Astrocyte (in vitro differentiated cells and primary cell): ENCODE measurements around the gene APBB2. TPM values are rescaled to one million over a fixed set of nuclear protein-coding genes. Genes with fewer than 3 reads are reported as not detected.

ENCODE experiments used
- DNase-seq: peaks from one replicate; pipeline ENCODE4 v3.0.0-alpha.2; 2010; ENCODE audit warnings: low read depth
- FAIRE-seq: peaks from 2 replicates; lab custom pipeline; 2011; peaks lifted over from hg19 to GRCh38; lab: Jason Lieb, UNC
- H2AFZ ChIP-seq: 2 replicates; pipeline ENCODE4 v1.6.0; 2012; ENCODE audit warnings: low read depth, low read length, inconsistent platforms
- H3K27ac ChIP-seq: 2 replicates; pipeline ENCODE4 v1.5.1; 2011; ENCODE audit warnings: low read depth, low read length, inconsistent platforms
- H3K27me3 ChIP-seq: 2 replicates; pipeline ENCODE4 v1.6.0; 2011; ENCODE audit warnings: low read length, inconsistent platforms; ENCODE audit not compliant: insufficient read depth
- H3K36me3 ChIP-seq: 2 replicates; pipeline ENCODE4 v1.5.1; 2011; ENCODE audit warnings: low read length, inconsistent platforms; ENCODE audit not compliant: insufficient read depth
- H3K4me1 ChIP-seq: 2 replicates; pipeline ENCODE4 v1.5.1; 2011; ENCODE audit warnings: low read length, inconsistent platforms; ENCODE audit not compliant: insufficient read depth
- H3K4me2 ChIP-seq: 2 replicates; pipeline ENCODE4 v1.6.0; 2012; ENCODE audit warnings: low read length, inconsistent platforms
- H3K4me3 ChIP-seq: 2 replicates; pipeline ENCODE4 v1.5.1; 2011; ENCODE audit warnings: low read depth, mild to moderate bottlenecking, low read length, inconsistent platforms; ENCODE audit not compliant: insufficient read depth
- H3K79me2 ChIP-seq: 2 replicates; pipeline ENCODE4 v1.6.0; 2012; ENCODE audit warnings: mild to moderate bottlenecking, low read length, inconsistent platforms; ENCODE audit not compliant: insufficient read depth
- H3K9ac ChIP-seq: 2 replicates; pipeline ENCODE4 v1.6.0; 2012; ENCODE audit warnings: mild to moderate bottlenecking, low read length, inconsistent platforms
- H3K9me3 ChIP-seq: 2 replicates; pipeline ENCODE4 v1.5.1; 2012; ENCODE audit warnings: low read depth, mild to moderate bottlenecking, low read length, inconsistent platforms; ENCODE audit not compliant: insufficient read depth
- H4K20me1 ChIP-seq: 2 replicates; pipeline ENCODE4 v1.6.0; 2012; ENCODE audit warnings: low read length, inconsistent platforms; ENCODE audit not compliant: insufficient read depth
- H3K27ac Mint-ChIP-seq: one replicate; pipeline ENCODE4 v1.8.0; 2021; ENCODE audit warnings: mild to moderate bottlenecking, mixed read lengths; ENCODE audit not compliant: unreplicated experiment
- H3K27me3 Mint-ChIP-seq: one replicate; pipeline ENCODE4 v1.8.0; 2021; ENCODE audit warnings: low read depth, mixed read lengths; ENCODE audit not compliant: unreplicated experiment
- H3K36me3 Mint-ChIP-seq: one replicate; pipeline ENCODE4 v1.8.0; 2021; ENCODE audit warnings: low read depth, mixed read lengths; ENCODE audit not compliant: unreplicated experiment
- H3K4me1 Mint-ChIP-seq: one replicate; pipeline ENCODE4 v1.8.0; 2021; ENCODE audit warnings: low read depth, mixed read lengths; ENCODE audit not compliant: unreplicated experiment
- H3K4me3 Mint-ChIP-seq: one replicate; pipeline ENCODE4 v1.8.0; 2021; ENCODE audit warnings: mild to moderate bottlenecking, moderate library complexity, mixed read lengths; ENCODE audit not compliant: unreplicated experiment
- H3K9me3 Mint-ChIP-seq: one replicate; pipeline ENCODE4 v1.8.0; 2021; ENCODE audit warnings: mild to moderate bottlenecking, mixed read lengths; ENCODE audit not compliant: unreplicated experiment
- EZH2 ChIP-seq: IDR thresholded peaks from 2 replicates; pipeline ENCODE4 v1.6.1; 2012; ENCODE audit warnings: mild to moderate bottlenecking, low read length, inconsistent platforms; ENCODE audit not compliant: insufficient read depth
- total RNA-seq: library from RNA; stranded (reverse); gene quantifications from 2 replicates; pipeline ENCODE4 v1.2.1, GENCODE V29; 2021
- TF ChIP-seq, protein P1 (sequence below): IDR thresholded peaks from 2 replicates; pipeline ENCODE4 v1.5.1; 2011; ENCODE audit warnings: low read depth, mild to moderate bottlenecking, inconsistent platforms, low read length, moderate library complexity; ENCODE audit not compliant: insufficient read depth

APBB2 gene
- total RNA-seq, 1 donor from 2014 or later: 173 TPM

DNA sequence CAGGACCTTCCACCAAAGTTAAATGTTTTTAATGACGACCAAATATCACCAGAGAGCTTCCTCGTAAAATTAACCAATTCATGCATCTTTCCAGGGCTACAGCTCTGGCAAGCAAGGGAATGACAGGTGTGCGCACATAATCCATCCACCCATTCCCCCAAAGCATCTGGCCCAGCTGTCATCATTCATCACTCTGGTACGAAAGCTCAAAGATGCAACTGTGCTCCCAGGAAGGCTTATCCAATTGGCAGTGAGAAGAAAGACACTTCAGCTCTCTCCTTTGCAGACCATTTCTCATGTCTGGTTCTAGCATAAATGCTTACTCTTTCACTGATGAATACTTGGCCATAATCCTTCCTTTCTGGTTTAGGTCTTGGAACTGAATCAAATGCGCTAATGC is 325.4 kb downstream of the APBB2 start:
- no peaks in the 10 kb centered on the region for H3K9me3 Mint-ChIP-seq
- FAIRE-seq (no peak), DNase-seq (no peak)
- Histone ChIP-seq H3K36me3 (peaks cover 25% of the 10 kb centered on the region), H3K27me3 (no peaks in the 10 kb centered on the region), H3K4me2 (no peak overlapping the region), H3K27ac (no peak overlapping the region), H3K79me2 (no peaks in the 10 kb centered on the region), H2AFZ (no peak overlapping the region), H3K9me3 (no peaks in the 10 kb centered on the region), H4K20me1 (peaks cover 31% of the 10 kb centered on the region), H3K9ac (no peak overlapping the region), H3K4me3 (no peak overlapping the region), H3K4me1 (peaks cover 21% of the 10 kb centered on the region)
- no peaks in the 10 kb centered on the region for H3K4me1 Mint-ChIP-seq
- no peaks in the 10 kb centered on the region for H3K27me3 Mint-ChIP-seq
- no peak for TF ChIP-seq EZH2
- TF ChIP-seq, protein P1, sequence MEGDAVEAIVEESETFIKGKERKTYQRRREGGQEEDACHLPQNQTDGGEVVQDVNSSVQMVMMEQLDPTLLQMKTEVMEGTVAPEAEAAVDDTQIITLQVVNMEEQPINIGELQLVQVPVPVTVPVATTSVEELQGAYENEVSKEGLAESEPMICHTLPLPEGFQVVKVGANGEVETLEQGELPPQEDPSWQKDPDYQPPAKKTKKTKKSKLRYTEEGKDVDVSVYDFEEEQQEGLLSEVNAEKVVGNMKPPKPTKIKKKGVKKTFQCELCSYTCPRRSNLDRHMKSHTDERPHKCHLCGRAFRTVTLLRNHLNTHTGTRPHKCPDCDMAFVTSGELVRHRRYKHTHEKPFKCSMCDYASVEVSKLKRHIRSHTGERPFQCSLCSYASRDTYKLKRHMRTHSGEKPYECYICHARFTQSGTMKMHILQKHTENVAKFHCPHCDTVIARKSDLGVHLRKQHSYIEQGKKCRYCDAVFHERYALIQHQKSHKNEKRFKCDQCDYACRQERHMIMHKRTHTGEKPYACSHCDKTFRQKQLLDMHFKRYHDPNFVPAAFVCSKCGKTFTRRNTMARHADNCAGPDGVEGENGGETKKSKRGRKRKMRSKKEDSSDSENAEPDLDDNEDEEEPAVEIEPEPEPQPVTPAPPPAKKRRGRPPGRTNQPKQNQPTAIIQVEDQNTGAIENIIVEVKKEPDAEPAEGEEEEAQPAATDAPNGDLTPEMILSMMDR: no peak
- no peak overlapping the region for H3K27ac Mint-ChIP-seq
- peaks cover 32% of the 10 kb centered on the region for H3K36me3 Mint-ChIP-seq
- no peak overlapping the region for H3K4me3 Mint-ChIP-seq

DNA sequence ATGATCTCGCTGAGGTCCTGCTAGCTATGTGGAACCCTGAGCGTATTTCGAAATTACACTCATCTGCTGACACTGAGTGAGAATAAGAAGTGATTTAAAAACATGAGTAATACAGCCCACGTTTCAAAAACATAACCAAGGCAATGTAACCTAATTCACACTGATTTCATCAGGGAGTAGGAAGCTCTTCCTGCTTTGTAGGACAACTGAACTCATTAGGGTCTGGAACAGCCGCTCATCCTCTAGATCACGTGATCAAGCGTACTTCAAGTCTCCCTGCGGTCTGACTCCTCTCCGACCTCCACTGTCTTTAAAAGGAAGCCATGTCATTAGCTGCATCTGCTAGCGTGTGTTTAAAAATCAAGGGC is 326.6 kb downstream of the APBB2 start:
- Mint-ChIP-seq H3K36me3 (peaks cover 33% of the 10 kb centered on the region), H3K27me3 (no peaks in the 10 kb centered on the region), H3K9me3 (no peaks in the 10 kb centered on the region), H3K4me3 (no peak overlapping the region), H3K27ac (no peak overlapping the region), H3K4me1 (no peaks in the 10 kb centered on the region)
- no peaks in the 10 kb centered on the region for H3K27me3 ChIP-seq
- TF ChIP-seq EZH2: no peak
- TF ChIP-seq, protein P1: no peak
- H3K79me2 ChIP-seq: no peaks in the 10 kb centered on the region
- FAIRE-seq (peak; percentile 20), DNase-seq (peak; percentile 87)
- H3K9me3 ChIP-seq: no peaks in the 10 kb centered on the region
- H4K20me1 ChIP-seq: peaks cover 38% of the 10 kb centered on the region
- H3K27ac ChIP-seq: peak overlapping the region; percentile 49
- H3K9ac ChIP-seq: peak overlapping the region; percentile 41
- peaks cover 21% of the 10 kb centered on the region for H3K36me3 ChIP-seq
- H2AFZ ChIP-seq: no peak overlapping the region
- H3K4me3 ChIP-seq: no peak overlapping the region
- H3K4me1 ChIP-seq: peaks cover 21% of the 10 kb centered on the region
- peak overlapping the region; percentile 65 for H3K4me2 ChIP-seq

DNA sequence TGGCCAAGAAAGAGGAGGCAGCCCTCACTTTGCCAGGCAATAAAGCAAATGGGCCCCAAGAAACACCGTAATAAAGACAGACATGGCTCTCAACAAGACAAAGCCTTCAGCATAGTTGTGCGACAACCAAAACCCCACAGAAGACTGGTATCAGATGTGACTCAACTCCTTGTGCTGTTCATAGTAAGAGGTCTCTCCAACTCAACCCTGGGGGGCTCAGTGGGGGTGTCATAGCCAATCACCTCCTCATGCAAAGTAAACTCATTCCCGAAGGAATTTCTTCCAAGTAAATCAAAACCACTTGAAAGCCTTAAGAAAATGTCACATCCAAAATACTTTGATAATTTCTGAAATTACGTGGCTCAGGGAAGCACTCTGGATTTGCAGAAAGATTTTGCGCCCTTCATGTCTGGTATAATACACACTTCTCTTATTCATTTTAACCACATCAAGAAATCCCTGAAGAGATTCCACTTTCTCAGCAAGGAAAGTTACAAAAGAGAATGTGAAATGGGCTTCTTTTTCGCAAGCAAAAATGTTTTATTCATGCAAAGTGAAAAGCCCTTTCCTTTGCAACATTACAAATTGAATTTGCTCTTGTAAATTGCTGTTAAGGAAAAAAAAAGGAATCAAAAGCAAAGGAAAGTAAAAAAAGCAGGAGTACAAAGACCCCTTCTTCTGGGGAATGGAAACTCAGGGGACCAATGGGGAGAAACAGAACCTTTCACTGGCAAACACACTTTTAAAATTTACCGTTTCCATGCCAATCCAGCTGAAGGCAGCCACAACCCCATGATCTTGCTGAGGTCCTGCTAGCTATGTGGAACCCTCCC is 327.2 kb downstream of the APBB2 start:
- peak; percentile 73 for DNase-seq
- peak overlapping the region; percentile 49 for H3K27ac ChIP-seq
- H3K4me3 ChIP-seq: no peak overlapping the region
- H3K4me1 ChIP-seq: peaks cover 21% of the 10 kb centered on the region
- H3K27me3 Mint-ChIP-seq: no peaks in the 10 kb centered on the region
- H3K27ac Mint-ChIP-seq: no peak overlapping the region
- no peaks in the 10 kb centered on the region for H3K9me3 ChIP-seq
- H3K36me3 ChIP-seq: peaks cover 21% of the 10 kb centered on the region
- H2AFZ ChIP-seq: no peak overlapping the region
- no peak for FAIRE-seq
- no peak overlapping the region for H3K4me3 Mint-ChIP-seq
- no peaks in the 10 kb centered on the region for H3K79me2 ChIP-seq
- peaks cover 44% of the 10 kb centered on the region for H4K20me1 ChIP-seq
- H3K4me2 ChIP-seq: peak overlapping the region; percentile 65
- H3K9me3 Mint-ChIP-seq: no peaks in the 10 kb centered on the region
- no peaks in the 10 kb centered on the region for H3K27me3 ChIP-seq
- no peaks in the 10 kb centered on the region for H3K4me1 Mint-ChIP-seq
- peaks cover 39% of the 10 kb centered on the region for H3K36me3 Mint-ChIP-seq
- H3K9ac ChIP-seq: peak overlapping the region; percentile 41
- TF ChIP-seq, protein P1: no peak
- no peak for TF ChIP-seq EZH2
